ENCODE results near the gene C19orf33.

C19orf33 gene

GRCh38 chr19:38280030-38280921 is 23.8 kb upstream of the C19orf33 start:
- H3K79me2 ChIP-seq (ENCODE audit: insufficient read depth, low read length): peaks cover 80% of the 10 kb centered on the region
- H3K4me3 ChIP-seq (ENCODE audit: low read length, poor library complexity, severe bottlenecking): no peak overlapping the region
- no peaks in the 10 kb centered on the region for H3F3A ChIP-seq (ENCODE audit: low read depth)
- H3K9me2 ChIP-seq (replicated peaks; ENCODE audit: low read depth, low read length): no peaks in the 10 kb centered on the region
- TF ChIP-seq CTCF (conservative IDR thresholded peaks at IDR 0.05; ENCODE audit: low read length) (no peak), EZH2phosphoT487 (IDR thresholded peaks at IDR 0.05; ENCODE audit: borderline replicate concordance) (no peak)
- no peak overlapping the region for H2AFZ ChIP-seq (ENCODE audit: low read length)
- H3K4me2 ChIP-seq (ENCODE audit: low read depth, low read length, poor library complexity, severe bottlenecking): no peak overlapping the region
- H4K20me1 ChIP-seq (ENCODE audit: insufficient read depth, low read length, poor library complexity, severe bottlenecking): peaks cover 13% of the 10 kb centered on the region
- H3K9ac ChIP-seq (ENCODE audit: low read depth, low read length, poor library complexity, severe bottlenecking): no peak overlapping the region
- peaks cover 20% of the 10 kb centered on the region for H3K4me1 ChIP-seq (ENCODE audit: insufficient read depth, low read length, poor library complexity, severe bottlenecking)
- H3K9me3 ChIP-seq (ENCODE audit: insufficient read depth, low read depth, low read length): no peaks in the 10 kb centered on the region
- peaks cover 27% of the 10 kb centered on the region; the same call in 1 of the 2 replicates for H3K36me3 ChIP-seq (ENCODE audit: insufficient read depth, low read length)
- no peaks in the 10 kb centered on the region for H3K27me3 ChIP-seq (ENCODE audit: insufficient read depth, low read length, poor library complexity, severe bottlenecking)

GRCh38 chr19:38281811-38282566 is 22.1 kb upstream of the C19orf33 start:
- Histone ChIP-seq H3K4me1 (ENCODE audit: insufficient read depth, low read length, poor library complexity, severe bottlenecking) (peaks cover 20% of the 10 kb centered on the region), H3F3A (ENCODE audit: low read depth) (no peaks in the 10 kb centered on the region), H2AFZ (ENCODE audit: low read length) (no peak overlapping the region), H4K20me1 (ENCODE audit: insufficient read depth, low read length, poor library complexity, severe bottlenecking) (peaks cover 13% of the 10 kb centered on the region), H3K4me2 (ENCODE audit: low read depth, low read length, poor library complexity, severe bottlenecking) (peak overlapping the region; percentile 34), H3K9me2 (replicated peaks; ENCODE audit: low read depth, low read length) (no peaks in the 10 kb centered on the region), H3K36me3 (ENCODE audit: insufficient read depth, low read length) (peaks cover 42% of the 10 kb centered on the region; the same call in 1 of the 2 replicates), H3K79me2 (ENCODE audit: insufficient read depth, low read length) (peaks cover 68% of the 10 kb centered on the region), H3K9me3 (ENCODE audit: insufficient read depth, low read depth, low read length) (no peaks in the 10 kb centered on the region), H3K9ac (ENCODE audit: low read depth, low read length, poor library complexity, severe bottlenecking) (peak overlapping the region; percentile 16), H3K27me3 (ENCODE audit: insufficient read depth, low read length, poor library complexity, severe bottlenecking) (no peaks in the 10 kb centered on the region), H3K4me3 (ENCODE audit: low read length, poor library complexity, severe bottlenecking) (peak overlapping the region; percentile 21)
- no peak for TF ChIP-seq EZH2phosphoT487 (IDR thresholded peaks at IDR 0.05; ENCODE audit: borderline replicate concordance)
- TF ChIP-seq CTCF (conservative IDR thresholded peaks at IDR 0.05; ENCODE audit: low read length): no peak

- peaks cover 6% of the 10 kb centered on the region for H4K20me1 ChIP-seq (ENCODE audit: insufficient read depth, low read length, poor library complexity, severe bottlenecking)
- no peak overlapping the region for H3K4me3 ChIP-seq (ENCODE audit: low read length, poor library complexity, severe bottlenecking)
- no peaks in the 10 kb centered on the region for H3K9me3 ChIP-seq (ENCODE audit: insufficient read depth, low read depth, low read length)
- H3K4me2 ChIP-seq (ENCODE audit: low read depth, low read length, poor library complexity, severe bottlenecking): no peak overlapping the region
- H3K4me1 ChIP-seq (ENCODE audit: insufficient read depth, low read length, poor library complexity, severe bottlenecking): peaks cover 20% of the 10 kb centered on the region
- no peaks in the 10 kb centered on the region for H3F3A ChIP-seq (ENCODE audit: low read depth)
- H3K9me2 ChIP-seq (replicated peaks; ENCODE audit: low read depth, low read length): no peaks in the 10 kb centered on the region
- peaks cover 53% of the 10 kb centered on the region; the same call in 1 of the 2 replicates for H3K36me3 ChIP-seq (ENCODE audit: insufficient read depth, low read length)
- no peak overlapping the region for H2AFZ ChIP-seq (ENCODE audit: low read length)
- H3K9ac ChIP-seq (ENCODE audit: low read depth, low read length, poor library complexity, severe bottlenecking): no peak overlapping the region
- H3K79me2 ChIP-seq (ENCODE audit: insufficient read depth, low read length): peaks cover 55% of the 10 kb centered on the region; the same call in 1 of the 2 replicates
- H3K27me3 ChIP-seq (ENCODE audit: insufficient read depth, low read length, poor library complexity, severe bottlenecking): no peaks in the 10 kb centered on the region
- TF ChIP-seq EZH2phosphoT487 (IDR thresholded peaks at IDR 0.05; ENCODE audit: borderline replicate concordance) (no peak), CTCF (conservative IDR thresholded peaks at IDR 0.05; ENCODE audit: low read length) (no peak)
Observed at GRCh38 chr19:38283271-38283670, 20.8 kb upstream of the C19orf33 start.
